ENCODE data around the gene ENOX1.

GRCh38 chr13:43401361-43401760 lies 385.4 kb downstream of the ENOX1 start:
- no peak for TF ChIP-seq CTCF (IDR thresholded peaks at IDR 0.05)
- no peak for TF ChIP-seq POLR2A (IDR thresholded peaks at IDR 0.05)
